ENCODE results near the gene CYTIP. TPM values are rescaled to one million over a fixed set of nuclear protein-coding genes. Genes with fewer than 3 reads are reported as not detected.

The CYTIP gene
- total RNA-seq: 16.8 TPM

GRCh38 chr2:157443795-157444640 lies at the start of gene CYTIP:
CYTIP (minus strand) TSS chr2:157444089; CDS start chr2:157444020, 69 bp downstream.

Other genes starting within 250 kb of the CYTIP start
- gene GALNT5, start 186.4 kb downstream of the CYTIP start, total RNA-seq: 0.70 TPM
- 0.06 TPM for gene ERMN, start 118.3 kb downstream of the CYTIP start, total RNA-seq
- 0.18 TPM for gene ACVR1C, start 184.8 kb upstream of the CYTIP start, total RNA-seq